Activated CD4-positive, alpha-beta T cell treated with anti-CD3 and anti-CD28 coated beads, Interleukin-2, amount 10 ng/mL, durations not matched to agents 7 days and 5 days (primary cell): ENCODE measurements around the gene SNX7. TPM values are rescaled to one million over a fixed set of nuclear protein-coding genes. Genes with fewer than 3 reads are reported as not detected.

Experiments used
- CTCF ChIA-PET: fragments of 350-600 bp; sonication (Branson Sonifier 250); formaldehyde crosslinking; loops from one replicate; lab custom pipeline; 2021; ENCODE audit warnings: antibody characterized with exemption; lab: Charles Lee
- POLR2A ChIA-PET: fragments of 350-600 bp; sonication (Branson Sonifier 250); formaldehyde crosslinking; loops from one replicate; lab custom pipeline; 2021; ENCODE audit warnings: antibody characterized with exemption; lab: Charles Lee
- DNase-seq: peaks from one replicate; pipeline ENCODE4 v3.0.0-alpha.2; 2020
- H3K27ac Mint-ChIP-seq: one replicate; pipeline ENCODE4 v1.8.0; 2021; ENCODE audit warnings: mild to moderate bottlenecking, moderate library complexity, mixed read lengths
- H3K27me3 Mint-ChIP-seq: one replicate; pipeline ENCODE4 v1.8.0; 2021; ENCODE audit warnings: mixed read lengths
- H3K36me3 Mint-ChIP-seq: one replicate; pipeline ENCODE4 v1.8.0; 2021; ENCODE audit warnings: low read depth, mixed read lengths
- H3K4me1 Mint-ChIP-seq: one replicate; pipeline ENCODE4 v1.8.0; 2021; ENCODE audit warnings: mixed read lengths
- H3K4me3 Mint-ChIP-seq: one replicate; pipeline ENCODE4 v1.8.0; 2021; ENCODE audit warnings: mild to moderate bottlenecking, moderate library complexity, mixed read lengths
- H3K9me3 Mint-ChIP-seq: one replicate; pipeline ENCODE4 v1.8.0; 2021; ENCODE audit warnings: mixed read lengths
- total RNA-seq, 2 experiments: library from RNA; stranded (reverse); gene quantifications; one replicate each; pipeline ENCODE4 v1.2.3, GENCODE V29; 2021

SNX7 gene
- total RNA-seq, 2 experiments from 2014 or later = not detected

DNA sequence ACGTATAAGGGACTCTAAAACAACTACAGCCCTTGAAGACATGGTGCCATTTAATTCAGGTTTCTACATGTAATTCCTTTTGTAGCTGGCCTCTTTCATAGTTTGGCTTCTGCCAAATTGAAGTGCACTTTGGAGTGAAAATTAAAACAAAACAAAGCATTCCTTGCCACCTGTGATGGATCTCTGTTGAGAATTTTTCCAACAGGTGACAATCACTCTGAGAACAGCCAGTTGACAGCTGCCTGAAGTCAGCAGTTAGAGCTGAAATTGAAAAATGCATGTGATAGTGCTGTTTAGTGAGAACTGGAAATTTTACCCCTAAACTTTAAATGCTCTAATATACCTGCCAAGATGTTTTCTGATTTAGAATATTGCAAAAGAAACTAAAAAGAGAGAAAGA lies 134.5 kb downstream of the SNX7 start:
- POLR2A ChIA-PET = no interaction called here
- Mint-ChIP-seq H3K9me3 (no peaks in the 10 kb centered on the region), H3K4me1 (peaks cover 24% of the 10 kb centered on the region), H3K36me3 (no peaks in the 10 kb centered on the region), H3K27ac (no peak overlapping the region), H3K27me3 (no peaks in the 10 kb centered on the region), H3K4me3 (no peak overlapping the region)
- DNase-seq = no peak
- CTCF ChIA-PET = no interaction called here

DNA sequence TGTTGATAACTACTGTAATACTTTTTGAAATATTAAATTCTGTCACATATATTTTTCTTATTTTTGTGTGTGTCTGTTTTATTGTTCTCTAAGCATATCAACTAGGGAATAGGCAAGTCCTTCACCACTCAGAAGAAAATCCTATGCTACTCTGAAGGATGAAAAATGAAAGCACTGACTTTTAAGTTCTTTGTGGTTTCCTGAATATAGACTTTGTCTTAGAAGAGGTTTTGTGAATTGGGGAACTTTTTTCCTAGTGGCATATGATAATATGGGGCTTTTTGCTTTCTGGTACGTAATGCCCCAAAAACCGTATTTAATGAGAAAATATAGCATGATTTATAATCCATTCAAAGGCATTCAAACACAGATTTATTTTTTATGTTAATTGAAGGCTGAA lies 136.0 kb downstream of the SNX7 start:
- POLR2A ChIA-PET = no interaction called here
- Mint-ChIP-seq H3K36me3 (no peaks in the 10 kb centered on the region), H3K27ac (no peak overlapping the region)

More for the DNA sequence above, 136.0 kb downstream of the SNX7 start:
- Mint-ChIP-seq H3K4me1 (peaks cover 24% of the 10 kb centered on the region), H3K4me3 (no peak overlapping the region), H3K9me3 (no peaks in the 10 kb centered on the region), H3K27me3 (no peaks in the 10 kb centered on the region)
- CTCF ChIA-PET = no interaction called here
- DNase-seq = no peak
